OCI-M2 (cell line): ENCODE data around the gene VWC2.

ENCODE experiments used
- DNase-seq: peaks from one replicate; lab custom pipeline; 2025; ENCODE audit not compliant: unreplicated experiment; lab: John Stamatoyannopoulos, UW

Gene VWC2

DNA sequence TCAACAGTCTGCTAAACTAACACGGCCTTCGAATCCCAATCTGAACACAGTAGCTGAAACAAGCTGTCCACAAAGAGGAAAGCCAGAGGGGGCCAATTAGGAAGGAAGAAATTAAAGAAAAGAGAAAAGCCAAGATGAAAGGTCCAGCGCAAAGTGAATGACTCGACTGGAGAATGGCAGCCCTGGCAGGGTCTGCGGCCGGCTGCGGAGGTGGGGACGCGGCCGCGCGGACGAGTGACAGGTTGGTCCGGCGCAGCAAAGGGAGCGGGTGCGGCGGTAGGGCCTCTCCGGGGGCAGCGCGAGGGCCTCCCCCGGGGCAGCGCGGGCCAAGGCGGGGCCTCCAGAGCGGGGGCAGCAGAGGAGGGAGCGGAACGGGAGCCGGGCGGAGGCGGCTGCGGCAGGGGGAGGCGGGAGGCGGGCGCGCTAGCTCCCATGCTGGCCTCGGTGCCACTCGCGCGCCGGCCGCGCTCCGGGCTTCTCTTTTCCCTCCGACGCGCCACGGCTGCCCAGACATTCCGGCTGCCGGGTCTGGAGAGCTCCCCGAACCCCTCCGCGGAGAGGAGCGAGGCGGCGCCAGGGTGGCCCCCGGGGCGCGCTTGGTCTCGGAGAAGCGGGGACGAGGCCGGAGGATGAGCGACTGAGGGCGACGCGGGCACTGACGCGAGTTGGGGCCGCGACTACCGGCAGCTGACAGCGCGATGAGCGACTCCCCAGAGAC lies at the start of gene VWC2:
Gene VWC2, plus strand, starts transcription at position 421 of the 718 bp plus-strand sequence. CDS start 1,798 bp downstream, outside the sequence.
- DNase-seq, result no peak

DNA sequence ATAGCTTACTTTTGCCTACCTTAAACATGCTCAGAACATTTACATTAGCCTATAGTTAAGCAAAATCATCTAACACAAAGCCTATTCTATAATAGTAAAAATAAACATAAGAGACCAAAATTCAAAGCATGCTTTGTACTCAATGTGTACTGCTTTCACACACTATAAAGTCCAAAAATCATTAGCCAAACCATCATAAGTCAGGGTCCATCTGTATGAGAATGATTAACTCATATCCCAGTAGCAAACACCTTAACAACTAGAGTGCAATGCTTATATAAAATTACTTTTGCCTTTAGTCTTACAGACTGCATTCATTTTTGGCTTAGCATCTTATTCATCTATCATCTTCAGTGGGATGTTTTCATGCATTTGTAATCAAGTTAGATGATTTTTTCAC lies 49.4 kb upstream of the VWC2 start:
- no peak for DNase-seq

DNA sequence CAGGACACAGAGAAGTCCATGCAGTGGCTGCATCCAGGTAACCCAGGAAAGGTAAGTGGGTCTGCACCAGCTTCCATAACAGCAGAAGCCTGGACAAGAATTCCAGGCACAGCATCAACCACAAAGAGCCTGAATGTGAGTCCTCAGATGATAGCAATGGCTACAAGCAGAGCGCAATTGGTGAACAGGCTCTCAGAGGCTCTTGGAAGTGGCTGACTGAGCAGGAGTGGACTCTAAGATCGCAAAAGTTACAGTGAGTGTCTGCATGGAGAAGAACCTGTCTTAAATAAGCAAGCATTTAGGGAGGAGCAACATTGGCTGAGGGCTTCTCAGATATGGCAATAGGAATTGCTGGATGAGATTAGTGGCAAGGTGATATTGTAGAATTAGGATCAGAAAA lies 41.6 kb upstream of the VWC2 start:
- no peak for DNase-seq

DNA sequence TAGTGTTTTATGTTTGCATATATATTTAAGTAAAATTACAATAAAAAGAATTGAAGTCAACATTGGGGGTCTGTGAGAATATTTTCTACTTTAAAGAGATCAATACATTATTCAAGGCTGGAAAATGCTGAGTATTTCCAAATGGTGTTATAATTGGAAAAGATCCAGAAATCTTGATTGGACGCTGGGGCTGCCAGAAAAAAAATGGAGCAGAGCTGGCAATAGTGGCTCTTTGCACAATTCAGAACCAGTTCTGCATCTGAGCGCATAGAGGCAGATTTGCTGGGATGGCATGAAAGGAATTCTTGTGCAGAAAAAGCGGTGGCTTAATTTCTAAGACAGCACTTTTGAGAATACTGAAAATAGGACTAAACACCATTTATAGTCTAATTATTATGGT lies 10.8 kb upstream of the VWC2 start:
- no peak for DNase-seq

DNA sequence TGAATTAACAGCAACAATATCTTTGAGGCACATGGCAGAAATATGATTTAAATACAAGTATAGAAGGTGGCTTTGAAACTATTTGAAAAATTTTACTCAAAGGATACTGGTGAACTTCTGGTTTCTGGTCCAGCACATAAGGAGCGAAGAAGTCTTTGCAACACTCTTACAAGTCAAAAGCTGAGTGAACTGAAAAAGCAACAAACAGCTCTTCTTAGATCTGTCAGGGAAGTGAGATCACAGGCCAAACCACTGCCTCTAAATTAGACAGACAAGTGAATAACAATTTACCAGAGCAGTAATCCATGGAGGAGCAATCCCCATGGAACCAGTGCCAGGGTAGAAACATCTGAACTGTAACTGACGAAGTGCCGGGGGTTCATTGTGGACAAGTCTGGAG lies 9.6 kb upstream of the VWC2 start:
- no peak for DNase-seq

DNA sequence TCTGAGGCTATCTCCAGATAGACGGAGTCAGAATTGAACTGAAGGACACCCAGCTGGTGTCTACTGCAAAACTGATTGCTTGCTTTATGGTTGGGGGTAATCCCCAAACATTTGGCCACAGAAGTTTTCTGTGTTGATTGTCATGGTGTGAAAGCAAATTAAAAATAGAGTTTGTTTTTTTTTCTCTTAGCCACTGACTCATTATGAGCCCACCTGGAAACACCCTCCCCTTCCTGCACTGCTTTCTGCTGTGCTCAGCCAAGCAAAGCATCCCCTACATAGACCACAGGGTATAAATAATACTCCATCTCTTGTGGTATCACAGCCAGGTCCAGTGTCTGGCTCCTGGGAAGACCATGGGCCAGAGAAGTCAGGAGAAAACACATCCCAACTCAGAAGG lies 6.5 kb upstream of the VWC2 start:
- no peak for DNase-seq

DNA sequence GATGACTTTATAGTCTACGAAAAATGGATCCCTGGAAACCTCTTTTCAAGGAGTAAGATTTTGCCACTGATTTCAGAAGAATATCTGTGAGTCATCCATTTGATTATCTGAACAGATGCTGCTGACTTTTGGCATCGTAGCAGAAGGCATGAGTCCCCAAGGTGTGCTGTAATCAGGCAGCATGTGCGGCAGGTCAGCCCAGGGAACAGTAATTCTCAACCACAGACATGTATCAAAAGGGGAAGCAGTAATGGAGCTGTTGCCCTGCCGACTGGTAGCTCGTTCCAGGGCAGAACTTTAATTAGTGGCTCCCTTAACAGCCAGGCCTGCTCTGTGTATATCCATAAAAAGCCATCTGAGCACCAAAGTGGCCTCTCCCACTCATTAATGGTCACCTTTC lies 5.7 kb upstream of the VWC2 start:
- no peak for DNase-seq

DNA sequence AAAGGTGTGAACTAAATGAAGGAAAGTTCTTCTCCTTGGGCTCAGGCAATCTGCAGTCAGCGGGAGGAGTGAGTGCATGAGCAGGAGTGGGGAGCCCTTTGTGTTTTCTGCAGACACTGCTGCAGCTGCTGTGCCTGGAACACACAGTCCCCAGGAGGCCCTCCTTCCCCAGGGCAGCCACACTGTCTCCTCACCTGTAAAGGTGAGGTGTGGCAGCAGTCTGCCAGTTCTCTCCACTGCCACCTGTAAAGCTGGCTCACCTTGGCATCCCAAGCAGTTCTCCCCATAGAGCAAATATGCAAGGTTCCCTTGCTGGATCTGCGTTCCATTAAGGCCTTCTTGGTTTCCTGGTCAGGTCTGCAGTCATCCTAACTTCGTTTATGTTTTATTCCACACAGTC lies 5.2 kb upstream of the VWC2 start:
- DNase-seq, result no peak

DNA sequence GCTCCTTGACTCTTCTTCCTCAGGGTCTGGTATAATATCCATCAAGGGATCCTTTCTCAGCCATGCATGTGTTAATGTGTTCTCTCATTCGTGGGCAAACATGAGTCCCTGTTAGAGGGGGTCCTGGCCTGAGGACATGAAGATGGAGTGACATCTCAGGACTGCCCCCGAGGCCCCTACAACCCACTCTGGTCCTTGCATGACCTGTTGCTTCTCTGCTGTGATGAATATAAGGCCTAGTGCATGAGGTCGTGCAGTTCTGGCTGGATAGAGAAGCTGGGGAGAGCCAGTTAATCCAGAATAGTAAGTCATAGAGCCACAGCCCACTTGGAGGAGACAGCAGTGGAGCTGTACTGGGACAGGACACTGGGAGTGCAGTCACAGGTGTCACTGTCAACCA lies 4.6 kb upstream of the VWC2 start:
- no peak for DNase-seq

DNA sequence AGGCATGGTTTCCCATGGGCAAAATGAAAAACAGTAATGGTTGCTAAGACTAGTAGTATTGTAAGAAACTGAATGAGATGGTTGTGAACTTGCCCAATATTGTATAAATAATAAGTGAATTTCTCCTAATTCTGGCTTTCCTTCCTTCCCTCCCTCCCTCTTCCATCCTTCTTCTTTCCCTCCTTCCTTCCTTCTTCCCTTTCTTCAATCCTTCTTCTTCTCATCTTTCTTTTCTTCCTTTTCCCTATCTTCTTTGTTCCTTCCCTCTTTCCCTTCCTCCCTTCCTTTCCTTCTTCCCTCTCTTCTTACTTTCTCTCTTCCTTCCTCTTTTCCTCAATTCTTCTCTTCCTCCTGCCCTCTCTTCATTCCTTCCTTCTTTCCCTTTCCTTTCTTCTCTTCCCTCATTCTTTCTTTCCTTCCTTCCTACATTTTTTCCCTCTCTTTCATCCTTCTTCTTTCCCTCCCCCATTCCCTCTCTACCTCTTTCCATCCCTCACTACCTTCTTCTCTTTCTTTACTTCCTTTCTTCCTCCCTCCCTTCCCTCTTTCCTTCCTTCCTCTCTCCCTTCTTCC lies 4.1 kb upstream of the VWC2 start:
- no peak for DNase-seq

DNA sequence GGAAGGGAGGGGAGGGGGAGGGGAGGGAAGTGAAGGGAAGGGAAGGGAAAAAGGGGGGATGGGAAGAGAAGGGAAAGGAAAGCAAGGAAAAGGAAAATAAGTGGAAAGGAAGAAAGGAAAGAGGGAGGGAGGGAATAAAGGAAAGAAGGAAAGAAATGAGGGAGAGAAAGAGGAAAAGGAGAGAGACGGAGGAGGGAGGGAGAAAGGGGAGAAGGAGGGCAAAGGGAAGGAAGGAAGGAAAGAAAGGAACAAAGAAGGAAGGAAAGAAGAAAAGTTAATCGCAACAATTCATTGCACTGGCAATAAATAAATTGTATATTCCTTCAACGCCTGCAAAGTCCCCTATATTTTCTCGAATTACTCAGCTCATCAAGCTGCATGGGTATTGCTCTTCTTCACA lies 2.6 kb upstream of the VWC2 start:
- no peak for DNase-seq

DNA sequence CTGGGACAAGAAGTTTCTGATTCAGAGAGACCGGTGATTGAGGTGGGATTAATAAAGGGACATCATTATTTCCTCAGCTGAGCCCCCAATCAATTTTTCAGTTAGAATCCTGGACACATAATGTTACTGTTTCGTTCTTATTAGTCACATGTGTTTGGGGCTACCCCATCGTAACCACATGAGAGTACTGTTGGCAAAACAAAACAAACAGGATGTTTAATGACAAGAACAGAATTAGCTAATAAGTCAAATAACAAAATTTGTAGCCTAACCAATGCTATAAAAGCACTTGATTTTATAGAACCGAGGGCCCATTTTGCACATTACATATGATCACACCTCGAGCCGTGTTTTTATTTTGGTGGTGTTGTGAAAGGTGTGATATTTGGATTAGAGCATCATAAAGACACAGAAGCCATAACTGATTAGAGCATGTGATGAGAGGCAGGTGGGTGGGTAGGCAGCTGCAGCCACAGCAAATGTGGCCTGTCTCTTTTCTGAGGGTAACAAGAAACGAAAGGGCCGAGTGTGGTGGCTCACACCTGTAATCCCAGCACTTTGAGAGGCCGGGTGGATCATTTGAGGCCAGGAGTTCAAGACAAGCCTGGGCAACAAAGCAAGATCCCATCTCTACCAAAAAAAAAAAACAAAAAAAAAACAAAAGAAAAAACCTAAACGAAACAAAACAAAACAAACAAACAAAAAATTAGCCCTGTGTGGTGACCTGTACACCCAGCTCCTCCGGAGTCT lies 1.8 kb upstream of the VWC2 start:
- DNase-seq, result no peak

DNA sequence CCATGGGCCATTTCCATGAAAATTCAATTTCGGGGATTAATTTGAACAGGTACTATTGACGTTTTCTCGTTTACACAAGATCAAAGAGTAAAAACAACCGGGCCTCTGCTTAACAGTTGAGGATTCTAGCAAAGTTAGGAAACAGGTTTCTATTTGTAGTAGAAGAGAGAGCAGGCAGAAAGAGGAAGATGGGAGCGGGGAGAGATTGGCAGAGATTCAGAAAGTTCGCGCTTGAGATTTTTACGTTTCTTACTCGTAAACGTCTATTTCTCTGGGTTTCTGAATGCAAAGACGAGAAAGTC lies 571 bp upstream of the VWC2 start:
- no peak for DNase-seq

DNA sequence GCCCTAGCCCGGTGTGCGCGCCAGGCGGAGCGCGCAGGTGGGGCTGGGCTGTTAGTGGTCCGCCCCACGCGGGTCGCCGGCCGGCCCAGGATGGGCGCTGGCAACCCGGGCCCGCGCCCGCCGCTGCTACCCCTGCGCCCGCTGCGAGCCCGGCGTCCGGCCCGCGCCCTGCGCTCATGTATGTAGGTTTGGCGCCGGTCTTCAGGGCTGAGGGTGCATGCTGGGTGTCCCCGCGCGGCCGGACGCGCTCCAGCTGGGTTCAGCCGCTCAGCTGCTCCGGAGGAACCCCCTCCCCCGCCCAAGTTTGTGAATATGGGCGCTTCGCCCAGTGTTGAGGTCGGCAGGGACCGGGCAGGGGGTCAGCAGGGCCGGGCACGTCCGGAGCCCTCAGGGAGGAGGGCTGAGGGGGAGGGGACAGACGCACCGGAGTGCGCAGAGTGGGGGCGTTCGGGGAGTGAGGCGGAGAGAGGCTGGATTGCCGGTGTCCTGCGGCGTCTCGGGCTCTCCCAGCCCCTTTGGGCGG lies 559 bp downstream of the VWC2 start:
- no peak for DNase-seq

DNA sequence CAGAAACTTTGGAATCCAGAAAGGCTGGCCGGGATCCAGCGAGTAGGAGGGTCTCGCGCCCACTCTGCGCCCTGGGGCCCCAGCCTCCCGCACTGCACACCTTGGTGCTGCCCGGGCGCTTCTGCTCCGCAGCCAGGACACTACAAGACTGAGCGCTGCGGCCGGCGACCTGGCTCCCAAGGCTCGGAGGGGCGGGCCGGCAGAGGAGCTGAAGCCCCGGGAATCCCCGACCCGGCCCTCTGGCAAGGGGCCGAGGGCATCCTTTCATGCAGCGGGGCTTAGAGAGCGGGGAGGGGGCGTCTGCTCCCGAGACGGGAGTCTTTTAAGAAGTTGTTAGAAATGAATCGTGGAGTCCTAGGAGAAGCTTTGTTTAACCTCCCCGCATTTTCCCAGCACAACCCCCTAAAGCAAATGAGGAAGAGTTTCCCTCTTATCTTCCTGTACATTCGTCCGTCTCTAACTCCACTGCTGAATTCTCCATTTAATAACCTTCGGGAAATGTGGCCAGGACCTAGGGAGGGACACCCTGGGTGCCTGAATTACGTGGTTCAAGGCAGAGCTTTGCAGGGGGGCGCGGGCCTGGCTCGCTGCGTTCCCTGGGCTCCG lies 1.1 kb downstream of the VWC2 start:
- DNase-seq, result no peak

DNA sequence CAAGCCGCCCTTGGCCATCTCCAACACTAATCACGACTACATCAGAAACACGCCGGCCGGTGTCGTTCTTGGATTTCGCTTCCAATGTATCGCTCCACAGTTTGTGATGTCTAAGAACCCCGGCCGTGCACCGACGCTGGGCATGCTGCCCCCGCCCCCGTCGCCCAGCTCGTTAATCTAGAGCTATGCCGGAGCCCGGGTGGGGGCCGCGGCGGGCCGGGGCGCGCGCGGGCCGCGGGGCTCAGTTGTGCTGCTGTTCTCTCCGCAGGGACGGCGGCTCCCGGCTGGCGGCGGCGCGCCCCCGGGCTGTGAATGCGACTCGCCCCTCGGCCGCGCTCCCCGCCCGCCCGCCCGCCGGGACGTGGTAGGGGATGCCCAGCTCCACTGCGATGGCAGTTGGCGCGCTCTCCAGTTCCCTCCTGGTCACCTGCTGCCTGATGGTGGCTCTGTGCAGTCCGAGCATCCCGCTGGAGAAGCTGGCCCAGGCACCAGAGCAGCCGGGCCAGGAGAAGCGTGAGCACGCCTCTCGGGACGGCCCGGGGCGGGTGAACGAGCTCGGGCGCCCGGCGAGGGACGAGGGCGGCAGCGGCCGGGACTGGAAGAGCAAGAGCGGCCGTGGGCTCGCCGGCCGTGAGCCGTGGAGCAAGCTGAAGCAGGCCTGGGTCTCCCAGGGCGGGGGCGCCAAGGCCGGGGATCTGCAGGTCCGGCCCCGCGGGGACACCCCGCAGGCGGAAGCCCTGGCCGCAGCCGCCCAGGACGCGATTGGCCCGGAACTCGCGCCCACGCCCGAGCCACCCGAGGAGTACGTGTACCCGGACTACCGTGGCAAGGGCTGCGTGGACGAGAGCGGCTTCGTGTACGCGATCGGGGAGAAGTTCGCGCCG lies 1.9 kb downstream of the VWC2 start:
- DNase-seq, result no peak

DNA sequence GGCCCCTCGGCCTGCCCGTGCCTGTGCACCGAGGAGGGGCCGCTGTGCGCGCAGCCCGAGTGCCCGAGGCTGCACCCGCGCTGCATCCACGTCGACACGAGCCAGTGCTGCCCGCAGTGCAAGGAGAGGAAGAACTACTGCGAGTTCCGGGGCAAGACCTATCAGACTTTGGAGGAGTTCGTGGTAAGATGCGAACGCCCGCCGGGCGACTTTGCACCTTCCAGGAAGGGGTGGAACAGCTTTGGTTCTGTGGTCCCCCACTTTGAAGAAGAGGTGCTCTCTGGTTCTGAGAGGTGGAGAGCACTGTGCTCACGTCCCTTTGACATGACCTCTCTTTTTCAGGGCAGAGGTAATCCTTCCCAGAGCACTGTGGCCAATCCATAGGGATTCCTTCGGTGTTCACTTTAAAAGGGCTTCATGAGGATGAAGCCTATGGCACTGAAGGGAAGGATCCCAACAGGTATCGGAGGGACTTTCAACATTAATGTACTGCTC lies 2.6 kb downstream of the VWC2 start:
- no peak for DNase-seq

DNA sequence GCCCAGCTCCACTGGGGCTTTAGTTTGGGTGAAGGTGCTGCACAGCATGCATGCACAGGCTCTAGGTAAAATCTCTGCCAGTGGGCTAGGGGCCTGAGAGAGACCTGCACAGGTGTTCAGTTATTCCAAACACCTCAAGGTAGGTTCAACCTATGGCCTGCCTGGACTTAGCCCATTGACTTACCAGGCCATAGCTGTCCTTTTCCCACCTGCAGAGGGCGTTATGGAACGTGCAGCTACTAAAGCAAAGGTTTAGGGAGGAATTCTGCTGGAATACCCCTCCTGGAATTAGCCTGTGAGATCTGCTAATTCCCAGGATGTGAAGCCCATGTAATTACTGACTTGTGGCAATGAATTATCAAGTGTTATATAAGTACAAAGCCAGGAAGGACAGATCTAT lies 3.6 kb downstream of the VWC2 start:
- no peak for DNase-seq

DNA sequence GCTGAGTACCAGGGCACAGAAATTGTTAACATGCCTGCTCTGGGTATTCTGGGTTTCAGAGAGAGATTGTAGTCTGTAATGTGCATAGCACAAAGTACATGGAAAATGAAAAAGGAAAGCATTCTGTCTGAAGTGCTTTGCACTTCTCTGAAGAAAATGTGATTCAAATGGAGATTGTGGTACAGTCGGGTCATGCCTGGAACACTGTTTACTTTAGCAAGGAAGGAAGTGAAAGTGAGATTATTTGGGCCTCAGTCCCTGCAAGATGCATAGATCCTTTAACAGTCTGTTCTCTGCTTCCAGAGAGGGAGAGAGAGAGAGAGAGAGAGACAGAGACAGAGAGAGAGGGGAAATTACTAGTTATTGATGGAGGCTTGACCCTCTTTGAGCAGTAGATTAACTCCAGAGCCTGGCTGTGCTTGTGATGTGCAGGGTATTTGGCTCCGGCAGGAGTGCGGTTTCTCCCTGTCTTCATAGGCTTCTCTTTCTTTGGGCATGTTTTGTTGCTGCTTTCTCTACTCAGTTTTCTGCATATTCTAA lies 5.4 kb downstream of the VWC2 start:
- no peak for DNase-seq

DNA sequence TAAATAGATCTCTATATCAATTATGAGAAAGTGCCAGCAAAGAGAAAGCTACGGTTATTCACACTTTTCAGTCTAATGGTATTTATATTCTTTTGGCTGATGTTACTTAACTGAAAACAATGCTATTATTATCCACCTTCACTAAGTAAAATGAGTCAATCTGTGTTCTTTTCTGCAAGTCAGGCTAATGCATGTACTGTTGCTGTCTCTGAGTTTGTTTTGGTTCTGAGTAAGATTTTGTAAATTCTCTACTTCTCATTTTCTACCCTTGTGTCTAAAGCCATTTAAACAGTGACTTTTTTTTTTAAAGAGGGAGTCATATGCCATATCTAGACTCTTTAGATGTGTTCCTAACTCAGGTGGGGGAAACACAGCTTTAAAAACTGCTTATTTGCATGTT lies 7.5 kb downstream of the VWC2 start:
- no peak for DNase-seq

DNA sequence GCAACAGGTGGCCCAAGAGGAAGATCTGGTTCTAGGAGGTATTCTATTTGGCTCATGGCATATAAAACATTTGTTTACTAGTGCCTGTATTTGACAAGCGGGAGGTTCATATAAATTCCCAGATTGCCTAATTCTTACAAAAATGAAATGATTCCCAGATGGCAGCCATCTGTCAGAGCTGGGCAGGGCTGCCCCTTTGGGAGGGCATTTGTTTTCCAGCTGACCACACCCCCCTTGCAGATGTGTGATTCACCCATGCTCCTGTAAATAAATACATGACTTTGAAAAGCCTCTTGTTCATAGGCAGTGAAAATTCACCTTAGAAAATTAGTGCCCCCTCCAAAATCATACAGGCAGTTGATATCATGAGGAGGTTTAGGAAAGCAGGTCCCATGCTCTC lies 8.6 kb downstream of the VWC2 start:
- DNase-seq, result no peak
